GM04504 (cell line): ENCODE measurements around the gene GIT1.

Experiments
- DNase-seq: peaks from one replicate; pipeline ENCODE4 v3.0.0-alpha.2; 2012; ENCODE audit warnings: low read depth

The GIT1 gene

GRCh38 chr17:29615492-29616299 is 26.2 kb upstream of the GIT1 start:
- DNase-seq = peak; percentile 58

DNA sequence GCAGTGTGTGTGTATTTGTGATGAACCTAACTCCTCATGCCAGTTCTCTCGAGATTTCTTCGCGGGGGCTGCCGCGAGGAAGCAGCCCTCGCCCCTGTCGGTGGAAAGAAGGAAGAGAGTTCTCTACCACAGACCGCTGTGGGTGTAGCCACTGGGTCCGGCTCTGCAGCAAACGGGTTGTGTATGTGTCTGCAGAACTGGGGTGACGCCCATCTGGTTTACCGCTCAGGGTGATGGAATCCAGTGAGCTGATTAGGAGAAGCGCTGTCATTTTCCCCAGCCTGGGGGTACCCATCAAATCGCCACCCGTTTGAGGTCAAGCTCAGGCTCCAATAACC is 25.6 kb upstream of the GIT1 start:
- no peak for DNase-seq

- DNase-seq = no peak
These were observed 25.1 kb upstream of the GIT1 start for GRCh38 chr17:29614349-29615047.

- DNase-seq = no peak
These were observed 24.4 kb upstream of the GIT1 start for GRCh38 chr17:29613856-29614255.

DNA sequence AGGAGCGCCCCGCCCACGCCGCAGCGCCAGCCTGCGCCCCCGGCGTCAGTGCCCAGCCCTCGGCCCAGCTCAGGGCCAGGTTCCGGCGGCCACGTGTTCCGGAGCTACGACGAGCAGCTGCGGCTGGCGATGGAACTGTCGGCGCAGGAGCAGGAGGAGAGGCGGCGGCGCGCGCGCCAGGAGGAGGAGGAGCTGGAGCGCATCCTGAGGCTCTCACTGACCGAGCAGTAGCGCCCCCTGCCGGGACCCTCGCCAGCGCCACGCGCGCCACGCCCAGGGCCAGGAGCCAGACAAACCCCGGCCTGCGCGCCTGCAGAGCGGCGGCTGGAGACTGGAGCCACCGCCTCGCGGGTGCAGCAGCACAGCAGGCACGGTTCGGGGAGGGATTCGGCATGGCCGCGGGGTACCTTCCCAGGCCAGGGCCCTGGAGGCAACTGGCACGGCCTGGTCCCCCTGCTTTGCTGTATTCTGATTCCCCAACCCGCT is 23.9 kb upstream of the GIT1 start:
- peak; percentile 56 for DNase-seq

DNA sequence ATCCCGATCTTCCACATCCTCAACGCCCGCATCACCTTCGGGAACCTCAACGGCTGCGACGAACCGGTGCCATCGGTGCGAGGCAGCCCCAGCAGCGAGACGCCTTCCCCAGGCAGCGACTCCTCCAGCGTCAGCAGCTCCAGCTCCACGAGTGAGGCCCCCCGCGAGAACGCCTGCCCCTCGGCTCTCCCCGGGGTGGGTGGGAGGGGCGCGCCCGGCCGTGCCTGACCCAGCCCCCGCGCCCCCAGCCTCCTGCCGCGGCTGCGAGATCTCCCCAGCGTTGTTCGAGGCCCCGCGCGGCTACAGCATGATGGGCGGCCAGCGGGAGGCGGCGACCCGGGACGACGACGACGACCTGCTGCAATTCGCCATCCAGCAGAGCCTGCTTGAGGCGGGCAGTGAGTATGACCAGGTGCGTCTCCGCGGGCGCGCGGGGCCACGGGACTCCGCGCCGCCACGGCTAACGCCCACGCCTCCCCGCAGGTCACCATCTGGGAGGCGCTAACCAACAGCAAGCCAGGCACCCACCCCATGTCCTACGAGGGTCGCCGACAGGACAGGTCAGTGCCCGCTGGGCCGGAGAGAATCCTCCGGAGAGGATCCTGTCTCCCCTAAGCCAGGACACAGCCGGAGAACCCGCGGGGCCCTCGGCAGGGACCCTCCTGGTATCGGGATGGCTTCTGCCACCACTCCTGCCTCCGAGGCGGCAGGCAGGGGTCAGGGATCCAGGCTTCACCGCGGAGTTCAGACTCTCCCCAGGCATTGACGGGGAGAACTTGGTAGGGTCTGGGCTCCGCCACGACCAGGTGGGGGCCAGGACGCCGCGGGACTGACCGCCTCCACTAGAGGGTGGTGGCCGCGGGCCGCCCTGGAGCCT is 23.2 kb upstream of the GIT1 start:
- no peak for DNase-seq

DNA sequence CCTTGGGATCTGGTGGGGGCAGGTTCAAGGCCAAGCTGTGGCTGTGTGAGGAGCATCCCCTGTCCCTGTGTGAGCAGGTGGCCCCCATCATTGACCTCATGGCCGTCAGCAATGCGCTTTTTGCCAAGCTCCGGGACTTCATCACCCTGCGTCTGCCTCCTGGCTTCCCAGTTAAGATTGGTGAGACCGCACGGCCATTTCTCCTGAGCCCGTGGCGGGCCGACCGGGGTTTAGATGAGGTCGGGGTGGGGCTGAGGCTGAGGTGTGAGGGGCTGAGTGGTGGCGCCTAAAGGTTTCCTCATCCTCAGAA is 22.6 kb upstream of the GIT1 start:
- no peak for DNase-seq

GRCh38 chr17:29611351-29612093 is 22.1 kb upstream of the GIT1 start:
- DNase-seq = no peak

DNA sequence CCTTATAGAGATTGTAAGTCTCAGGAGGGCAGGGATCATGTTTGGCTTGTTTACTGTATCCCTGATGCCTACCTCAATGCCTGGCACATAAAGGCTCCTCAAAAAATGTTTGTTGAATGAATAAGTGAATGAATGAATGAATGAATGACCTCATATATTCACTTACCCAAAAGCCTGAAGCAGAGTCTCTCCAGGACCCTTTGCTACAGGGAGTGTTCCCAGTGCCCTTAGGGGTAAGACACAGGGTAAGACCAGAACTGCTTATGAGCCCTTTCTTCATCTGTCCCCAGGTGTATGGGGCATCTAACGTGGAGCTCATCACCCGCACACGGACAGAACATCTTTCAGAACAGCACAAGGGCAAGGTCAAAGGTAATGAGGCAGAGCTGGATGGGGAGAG is 20.9 kb upstream of the GIT1 start:
- DNase-seq = no peak

GRCh38 chr17:29608986-29609385 is 19.5 kb upstream of the GIT1 start:
- DNase-seq = no peak

DNA sequence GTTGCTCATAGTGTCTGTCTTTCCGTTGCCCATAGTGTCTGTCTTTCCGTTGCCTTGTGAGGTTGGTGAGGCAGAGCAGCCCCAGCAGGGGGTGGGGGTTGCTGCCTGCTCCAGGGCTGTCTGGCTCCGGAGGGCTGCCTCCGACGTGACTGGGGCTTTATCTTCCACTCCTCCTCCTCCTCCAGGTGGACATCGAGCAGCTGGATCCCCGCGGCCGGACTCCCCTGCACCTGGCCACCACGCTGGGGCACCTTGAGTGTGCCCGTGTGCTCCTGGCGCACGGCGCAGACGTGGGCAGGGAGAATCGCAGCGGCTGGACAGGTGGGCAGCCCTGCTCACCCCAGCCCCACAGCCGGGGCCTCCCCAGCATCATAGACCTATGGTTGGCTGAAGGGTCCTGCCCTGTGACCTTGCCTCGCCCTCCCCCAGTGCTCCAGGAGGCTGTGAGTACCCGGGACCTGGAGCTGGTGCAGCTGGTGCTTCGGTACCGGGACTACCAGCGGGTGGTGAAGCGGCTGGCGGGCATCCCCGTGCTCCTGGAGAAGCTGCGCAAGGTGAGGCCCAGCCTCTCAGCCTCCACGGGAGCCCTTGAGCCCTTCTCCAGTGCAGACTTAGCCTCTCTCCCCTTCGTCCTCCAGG is 18.2 kb upstream of the GIT1 start:
- DNase-seq = no peak

DNA sequence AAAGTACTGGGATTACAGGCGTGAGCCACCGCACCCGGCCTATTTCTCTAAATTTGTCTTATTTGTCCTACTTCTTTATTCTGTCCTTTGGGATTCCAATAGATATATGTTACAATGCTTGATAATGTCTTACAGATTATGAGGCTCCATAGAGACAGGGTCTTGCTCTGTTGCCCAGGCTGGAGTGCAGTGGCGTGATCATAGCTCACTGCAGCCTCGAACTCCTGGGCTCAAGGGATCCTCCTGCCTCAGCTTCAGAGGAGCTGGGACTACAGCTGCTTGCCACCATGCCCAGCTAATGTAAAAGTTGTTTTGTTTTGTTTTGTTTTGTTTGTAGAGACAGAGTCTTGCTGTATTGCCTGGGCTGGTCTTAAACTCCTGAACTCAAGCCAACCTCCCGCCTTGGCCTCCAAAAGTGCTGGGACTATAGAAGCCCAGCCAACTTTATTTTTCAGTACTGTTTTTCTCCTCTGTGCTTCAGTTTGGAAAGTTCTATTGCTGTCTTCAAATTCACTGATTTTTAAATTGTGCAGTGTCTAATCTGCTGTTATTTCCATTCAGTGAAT is 13.7 kb upstream of the GIT1 start:
- no peak for DNase-seq

DNA sequence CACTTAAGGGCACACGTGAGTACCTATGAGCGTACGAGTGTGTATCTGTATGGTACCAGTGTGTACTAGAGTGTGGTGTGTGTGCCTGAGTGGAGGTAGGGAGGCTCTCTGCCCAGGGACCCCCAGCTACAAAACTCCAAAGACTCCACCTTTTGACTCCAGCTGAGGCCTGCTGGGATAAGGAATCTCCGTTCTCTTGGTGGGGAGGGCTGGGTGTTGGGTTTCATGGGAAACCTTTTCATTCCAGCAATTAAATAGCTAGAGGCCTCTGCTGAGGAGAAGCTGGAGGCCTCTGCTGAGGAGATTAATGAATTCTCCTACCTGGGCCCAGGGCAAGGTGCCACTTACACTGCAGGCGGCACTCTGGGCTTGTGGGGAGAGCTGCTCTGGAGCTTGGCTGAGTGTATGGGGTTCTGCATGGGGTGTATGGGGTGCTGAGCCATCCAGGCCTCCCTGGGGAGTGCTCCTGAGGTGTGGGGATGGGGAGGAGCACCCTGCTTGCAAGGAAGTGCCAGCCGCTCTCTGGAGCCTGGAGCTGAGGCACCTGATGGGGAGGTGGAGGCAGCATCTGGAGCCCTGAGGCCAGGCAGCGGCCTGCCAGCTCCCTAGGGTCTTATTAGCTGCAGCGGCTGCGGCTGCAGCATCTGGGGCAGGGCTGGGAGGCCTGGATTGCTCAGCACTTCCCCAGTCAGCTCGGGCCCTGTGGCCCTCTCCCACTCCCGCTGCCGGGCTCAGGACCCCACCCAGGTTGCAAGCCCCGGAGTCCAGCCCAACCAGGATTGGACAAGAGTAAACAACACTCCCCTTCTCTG is 8.1 kb upstream of the GIT1 start:
- no peak for DNase-seq

- no peak for DNase-seq
These were observed 7.4 kb upstream of the GIT1 start for GRCh38 chr17:29596811-29597210.

- DNase-seq = no peak
These were observed 6.7 kb upstream of the GIT1 start for GRCh38 chr17:29595943-29596774.

GRCh38 chr17:29595107-29595942 is 5.9 kb upstream of the GIT1 start:
- DNase-seq = no peak

DNA sequence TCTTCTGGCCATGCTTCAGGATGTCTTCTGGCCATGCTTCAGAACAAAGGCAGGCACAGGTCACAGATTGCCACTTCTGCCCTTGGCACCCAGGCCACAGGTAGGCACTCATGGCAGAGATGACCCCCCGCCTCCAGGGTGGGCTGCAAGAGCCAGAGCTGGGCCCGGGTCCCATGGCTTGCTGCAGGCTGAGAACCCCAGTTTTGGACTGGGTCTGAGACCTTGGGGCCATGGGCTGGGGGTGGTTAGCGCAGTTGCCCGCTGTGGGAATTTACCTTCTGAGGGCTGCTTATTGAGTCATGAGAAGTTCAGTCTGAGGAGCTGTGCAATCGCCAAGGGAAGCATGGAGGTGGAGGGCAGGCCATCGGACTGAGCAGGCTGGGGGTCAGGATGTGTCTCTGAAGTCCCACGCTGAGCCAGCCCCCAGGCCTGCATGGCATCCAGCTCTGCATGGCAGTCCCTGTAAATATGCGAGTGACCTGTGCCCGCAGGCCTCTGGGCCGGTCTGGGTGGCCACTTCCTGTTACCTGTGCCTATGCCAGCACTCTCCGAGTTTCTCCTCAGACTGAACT is 5.2 kb upstream of the GIT1 start:
- DNase-seq = no peak
